ENCODE results near the gene TMEM175.

DNA sequence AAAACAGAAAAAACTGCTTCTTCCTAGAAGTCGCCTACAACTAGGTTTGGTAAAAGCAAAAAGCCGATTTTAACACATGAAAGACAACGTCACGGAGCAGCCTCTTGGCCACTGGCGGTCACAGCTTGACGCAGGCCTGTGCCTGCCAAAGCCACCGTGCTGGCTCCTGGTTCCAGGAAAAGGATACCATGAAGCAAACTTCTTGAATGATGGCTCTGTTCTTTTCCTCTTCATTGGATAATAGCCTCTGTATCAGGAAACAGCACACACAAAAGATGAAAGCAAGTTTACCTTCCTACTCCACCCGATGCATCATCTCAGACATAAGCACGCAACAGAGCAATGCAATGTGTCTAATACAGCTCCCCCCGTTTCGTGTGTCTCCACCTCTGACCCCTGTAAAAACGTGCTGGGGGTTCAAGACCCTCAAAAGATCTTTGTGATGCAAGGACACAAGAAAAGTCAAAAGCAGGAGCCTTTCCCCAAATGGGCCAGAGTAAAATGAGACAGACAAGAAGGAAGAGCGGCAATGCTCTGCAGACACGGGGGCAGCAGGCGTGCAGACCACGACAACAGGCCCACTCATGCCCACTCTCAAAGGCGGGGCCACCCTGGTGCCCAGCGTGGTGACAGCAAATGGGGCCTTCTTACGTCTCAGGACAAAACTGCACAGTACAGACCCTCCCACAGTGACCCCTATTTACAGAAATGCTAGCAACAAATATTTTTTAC is 19.5 kb upstream of the TMEM175 start:
- TF ChIP-seq, protein P1, sequence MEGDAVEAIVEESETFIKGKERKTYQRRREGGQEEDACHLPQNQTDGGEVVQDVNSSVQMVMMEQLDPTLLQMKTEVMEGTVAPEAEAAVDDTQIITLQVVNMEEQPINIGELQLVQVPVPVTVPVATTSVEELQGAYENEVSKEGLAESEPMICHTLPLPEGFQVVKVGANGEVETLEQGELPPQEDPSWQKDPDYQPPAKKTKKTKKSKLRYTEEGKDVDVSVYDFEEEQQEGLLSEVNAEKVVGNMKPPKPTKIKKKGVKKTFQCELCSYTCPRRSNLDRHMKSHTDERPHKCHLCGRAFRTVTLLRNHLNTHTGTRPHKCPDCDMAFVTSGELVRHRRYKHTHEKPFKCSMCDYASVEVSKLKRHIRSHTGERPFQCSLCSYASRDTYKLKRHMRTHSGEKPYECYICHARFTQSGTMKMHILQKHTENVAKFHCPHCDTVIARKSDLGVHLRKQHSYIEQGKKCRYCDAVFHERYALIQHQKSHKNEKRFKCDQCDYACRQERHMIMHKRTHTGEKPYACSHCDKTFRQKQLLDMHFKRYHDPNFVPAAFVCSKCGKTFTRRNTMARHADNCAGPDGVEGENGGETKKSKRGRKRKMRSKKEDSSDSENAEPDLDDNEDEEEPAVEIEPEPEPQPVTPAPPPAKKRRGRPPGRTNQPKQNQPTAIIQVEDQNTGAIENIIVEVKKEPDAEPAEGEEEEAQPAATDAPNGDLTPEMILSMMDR (conservative IDR thresholded peaks at IDR 0.05; ENCODE audit: low read length): no peak
- no peak for TF ChIP-seq EZH2phosphoT487 (IDR thresholded peaks at IDR 0.05; ENCODE audit: borderline replicate concordance)

Measured in Loucy (cell line).